ENCODE measurements around the gene FBXW7.

DNA sequence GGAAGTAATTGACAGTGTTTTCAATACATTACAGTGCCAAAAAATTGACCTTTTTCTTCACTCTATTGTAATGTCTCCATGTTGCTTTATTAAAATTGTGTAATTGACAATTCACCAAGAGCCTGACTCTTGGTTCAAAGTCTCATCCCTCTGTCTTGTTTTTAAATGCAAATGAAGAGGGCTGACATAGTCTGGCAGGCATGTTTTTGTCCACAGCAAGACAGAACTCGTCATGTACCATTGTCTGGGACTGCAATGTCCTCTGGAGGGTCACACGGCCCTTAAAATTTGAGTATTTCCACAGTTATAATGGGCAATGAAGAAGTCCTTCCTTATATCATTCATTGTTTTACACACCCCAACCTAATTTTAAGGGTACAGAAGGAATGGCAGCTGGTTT lies 38.0 kb upstream of the FBXW7 start:
- TF ChIP-seq OVOL3 (tag by site-specific recombination; IDR thresholded peaks at IDR 0.05) (no peak), YY1 (tag by site-specific recombination; IDR thresholded peaks at IDR 0.05) (no peak)
- TF ChIP-seq, protein P1, sequence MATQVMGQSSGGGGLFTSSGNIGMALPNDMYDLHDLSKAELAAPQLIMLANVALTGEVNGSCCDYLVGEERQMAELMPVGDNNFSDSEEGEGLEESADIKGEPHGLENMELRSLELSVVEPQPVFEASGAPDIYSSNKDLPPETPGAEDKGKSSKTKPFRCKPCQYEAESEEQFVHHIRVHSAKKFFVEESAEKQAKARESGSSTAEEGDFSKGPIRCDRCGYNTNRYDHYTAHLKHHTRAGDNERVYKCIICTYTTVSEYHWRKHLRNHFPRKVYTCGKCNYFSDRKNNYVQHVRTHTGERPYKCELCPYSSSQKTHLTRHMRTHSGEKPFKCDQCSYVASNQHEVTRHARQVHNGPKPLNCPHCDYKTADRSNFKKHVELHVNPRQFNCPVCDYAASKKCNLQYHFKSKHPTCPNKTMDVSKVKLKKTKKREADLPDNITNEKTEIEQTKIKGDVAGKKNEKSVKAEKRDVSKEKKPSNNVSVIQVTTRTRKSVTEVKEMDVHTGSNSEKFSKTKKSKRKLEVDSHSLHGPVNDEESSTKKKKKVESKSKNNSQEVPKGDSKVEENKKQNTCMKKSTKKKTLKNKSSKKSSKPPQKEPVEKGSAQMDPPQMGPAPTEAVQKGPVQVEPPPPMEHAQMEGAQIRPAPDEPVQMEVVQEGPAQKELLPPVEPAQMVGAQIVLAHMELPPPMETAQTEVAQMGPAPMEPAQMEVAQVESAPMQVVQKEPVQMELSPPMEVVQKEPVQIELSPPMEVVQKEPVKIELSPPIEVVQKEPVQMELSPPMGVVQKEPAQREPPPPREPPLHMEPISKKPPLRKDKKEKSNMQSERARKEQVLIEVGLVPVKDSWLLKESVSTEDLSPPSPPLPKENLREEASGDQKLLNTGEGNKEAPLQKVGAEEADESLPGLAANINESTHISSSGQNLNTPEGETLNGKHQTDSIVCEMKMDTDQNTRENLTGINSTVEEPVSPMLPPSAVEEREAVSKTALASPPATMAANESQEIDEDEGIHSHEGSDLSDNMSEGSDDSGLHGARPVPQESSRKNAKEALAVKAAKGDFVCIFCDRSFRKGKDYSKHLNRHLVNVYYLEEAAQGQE (tag by site-specific recombination; IDR thresholded peaks at IDR 0.05), result no peak
- TF ChIP-seq, protein P2, sequence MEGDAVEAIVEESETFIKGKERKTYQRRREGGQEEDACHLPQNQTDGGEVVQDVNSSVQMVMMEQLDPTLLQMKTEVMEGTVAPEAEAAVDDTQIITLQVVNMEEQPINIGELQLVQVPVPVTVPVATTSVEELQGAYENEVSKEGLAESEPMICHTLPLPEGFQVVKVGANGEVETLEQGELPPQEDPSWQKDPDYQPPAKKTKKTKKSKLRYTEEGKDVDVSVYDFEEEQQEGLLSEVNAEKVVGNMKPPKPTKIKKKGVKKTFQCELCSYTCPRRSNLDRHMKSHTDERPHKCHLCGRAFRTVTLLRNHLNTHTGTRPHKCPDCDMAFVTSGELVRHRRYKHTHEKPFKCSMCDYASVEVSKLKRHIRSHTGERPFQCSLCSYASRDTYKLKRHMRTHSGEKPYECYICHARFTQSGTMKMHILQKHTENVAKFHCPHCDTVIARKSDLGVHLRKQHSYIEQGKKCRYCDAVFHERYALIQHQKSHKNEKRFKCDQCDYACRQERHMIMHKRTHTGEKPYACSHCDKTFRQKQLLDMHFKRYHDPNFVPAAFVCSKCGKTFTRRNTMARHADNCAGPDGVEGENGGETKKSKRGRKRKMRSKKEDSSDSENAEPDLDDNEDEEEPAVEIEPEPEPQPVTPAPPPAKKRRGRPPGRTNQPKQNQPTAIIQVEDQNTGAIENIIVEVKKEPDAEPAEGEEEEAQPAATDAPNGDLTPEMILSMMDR (tag by site-specific recombination; IDR thresholded peaks at IDR 0.05), result no peak
